Naive B cell (primary cell): ENCODE measurements around the gene ZNF219. TPM values are rescaled to one million over a fixed set of nuclear protein-coding genes. Genes with fewer than 3 reads are reported as not detected.

Source experiments
- ATAC-seq, 2 donors: fragments of 150-1000 bp; cut with Tn5 transposase; 2 replicates each; pipeline ENCODE4 v1.10.0; 2021; ENCODE audit warnings: low read depth in 2 of 2, mild to moderate bottlenecking in 2 of 2, moderate library complexity in 2 of 2
- DNase-seq: peaks from one replicate; pipeline ENCODE4 v3.0.0; 2022
- H3K27ac Mint-ChIP-seq, 6 donors: one replicate each; pipeline ENCODE4 v1.8.0; 2020 to 2022; ENCODE audit warnings: mild to moderate bottlenecking in 6 of 6, mixed read lengths in 6 of 6, moderate library complexity in 5 of 6, inconsistent platforms in 2 of 6
- H3K27me3 Mint-ChIP-seq, 3 donors: one replicate each; pipeline ENCODE4 v1.8.0; 2021 to 2022; ENCODE audit warnings: mixed read lengths in 3 of 3, mild to moderate bottlenecking in 1 of 3
- H3K36me3 Mint-ChIP-seq, 2 donors: one replicate each; pipeline ENCODE4 v1.8.0; 2020 to 2022; ENCODE audit warnings: mixed read lengths in 2 of 2, inconsistent platforms in 1 of 2, mild to moderate bottlenecking in 1 of 2
- H3K4me1 Mint-ChIP-seq, 3 donors: one replicate each; pipeline ENCODE4 v1.8.0; 2020 to 2022; ENCODE audit warnings: mixed read lengths in 3 of 3, inconsistent platforms in 1 of 3, mild to moderate bottlenecking in 1 of 3, moderate library complexity in 1 of 3
- H3K4me3 Mint-ChIP-seq, 8 donors: one replicate each; pipeline ENCODE4 v1.8.0; 2020 to 2022; ENCODE audit warnings: mild to moderate bottlenecking in 8 of 8, mixed read lengths in 8 of 8, moderate library complexity in 8 of 8, inconsistent platforms in 2 of 8
- H3K9me3 Mint-ChIP-seq, 7 donors: one replicate each; pipeline ENCODE4 v1.8.0; 2020 to 2022; ENCODE audit warnings: mixed read lengths in 7 of 7, mild to moderate bottlenecking in 5 of 7, inconsistent platforms in 2 of 7, moderate library complexity in 1 of 7
- polyA plus RNA-seq, 6 donors: library from polyadenylated mRNA; unstranded; fragments of 300-500 nt; fragmentation: Illumina TruSeq; gene quantifications; one replicate each; pipeline ENCODE4 v1.2.3, GENCODE V29; 2021; ENCODE audit warnings: low read depth in 6 of 6

The ZNF219 gene
- polyA plus RNA-seq = 1 to 10 TPM in 1 of 6 donors, under 1 TPM in 3, not detected in 2; 0.13 to 1.1 (median 0.56) TPM

DNA sequence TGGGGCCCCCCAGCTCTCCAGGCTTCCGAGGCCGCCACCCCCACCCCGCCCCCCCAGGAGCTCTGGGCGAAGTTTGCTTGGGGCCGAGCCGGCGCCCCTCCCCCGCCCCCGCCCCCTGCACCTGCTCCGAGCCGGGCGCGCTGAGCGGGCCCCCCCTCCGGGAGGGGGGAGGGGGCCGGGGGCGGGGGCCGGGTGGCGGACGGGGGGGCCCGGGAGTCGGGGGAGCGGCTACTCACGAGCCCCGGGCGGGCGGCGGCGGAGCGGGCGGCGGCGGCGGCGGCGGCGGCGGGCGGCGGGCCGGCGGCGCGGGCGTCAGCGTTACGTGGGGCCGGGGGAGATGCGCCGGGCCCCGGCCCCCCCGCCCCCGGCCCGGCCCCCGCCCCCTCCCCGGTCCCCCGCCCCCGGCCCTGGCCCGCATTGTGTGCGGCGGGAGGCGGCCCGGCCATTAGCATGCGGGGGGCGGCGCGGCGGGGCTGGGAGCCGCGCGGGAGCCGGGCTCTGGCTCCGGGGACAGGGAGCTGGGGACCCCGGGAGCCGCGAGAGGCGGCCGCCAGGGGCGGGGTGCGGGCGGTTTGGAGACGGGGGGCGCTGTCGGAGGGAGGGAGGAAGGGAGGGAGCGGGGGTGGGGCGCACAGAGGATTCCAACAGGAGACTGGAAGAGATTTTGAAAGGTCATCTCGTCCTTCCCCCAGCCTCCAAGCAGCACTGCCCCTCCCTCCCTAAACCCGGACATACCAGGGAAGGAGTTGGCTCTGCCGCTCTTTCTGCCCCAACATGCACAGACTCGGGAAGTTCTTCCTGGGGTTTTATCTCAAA lies at the start of gene ZNF219:
ZNF219 (minus strand) TSS at position 580 of the 816 bp plus-strand sequence. CDS start 5,064 bp downstream, outside the sequence.
- DNase-seq (no peak), ATAC-seq (peak; percentile 51 to 62)
- peak within 1 kb of the TSS in 5 of 6 donors; percentile 27 to 87 (median 83) for H3K27ac Mint-ChIP-seq
- peaks cover 11 to 30% (median 12%) of the 10 kb centered on the region in 3 donors for H3K4me1 Mint-ChIP-seq
- H3K27me3 Mint-ChIP-seq = peaks cover under 1 to 18% (median 7%) of the 10 kb centered on the region in 3 donors
- H3K36me3 Mint-ChIP-seq = no peaks in the 10 kb centered on the region
- H3K9me3 Mint-ChIP-seq = no peaks in the 10 kb centered on the region
- peak within 1 kb of the TSS; percentile 85 to 92 (median 87) for H3K4me3 Mint-ChIP-seq

DNA sequence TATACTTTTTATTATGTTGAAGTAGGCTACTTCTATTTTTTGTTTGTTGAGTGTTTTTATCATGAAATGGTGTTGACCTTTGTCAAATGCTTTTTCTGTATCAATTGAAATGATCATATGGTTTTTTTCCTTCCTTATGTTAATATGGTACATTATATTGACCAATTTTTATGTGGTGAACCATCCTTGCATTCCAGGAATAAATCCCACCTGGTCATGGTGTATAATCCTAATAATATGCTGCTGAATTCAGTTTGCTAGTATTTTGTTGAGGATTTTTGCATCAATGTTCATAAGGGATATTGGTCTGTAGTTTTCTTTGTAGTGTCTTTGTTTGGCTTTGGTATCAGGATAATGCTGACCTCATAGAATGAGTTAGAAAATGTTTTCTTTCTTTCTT lies 47.0 kb upstream of the ZNF219 start:
- ATAC-seq (no peak), DNase-seq (no peak)
- Mint-ChIP-seq H3K27ac (no peak overlapping the region), H3K4me3 (no peak overlapping the region), H3K4me1 (no peaks in the 10 kb centered on the region), H3K27me3 (peaks cover 18 to 31% (median 27%) of the 10 kb centered on the region in 3 donors), H3K36me3 (peaks cover 0 to 31% of the 10 kb centered on the region in 2 donors), H3K9me3 (peaks cover 14 to 22% (median 16%) of the 10 kb centered on the region in 7 donors)

DNA sequence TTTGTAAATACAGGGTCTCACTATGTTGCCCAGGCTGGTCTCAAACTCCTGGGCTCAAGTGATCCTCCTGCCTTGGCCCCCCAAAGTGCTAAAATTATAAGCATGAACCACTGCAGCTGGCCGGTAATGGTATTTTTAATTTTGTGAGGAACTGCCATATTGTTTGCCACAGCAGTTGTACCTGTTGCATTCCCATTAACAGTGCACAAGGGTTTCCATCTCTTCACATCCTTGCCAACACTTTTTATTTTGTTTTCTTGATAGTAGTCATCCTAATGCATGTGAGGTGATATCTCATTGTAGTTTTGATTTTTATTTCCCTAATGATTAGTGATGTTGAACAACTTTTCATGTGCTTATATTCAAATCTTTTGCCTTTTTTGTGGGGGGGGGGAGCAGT lies 43.9 kb upstream of the ZNF219 start:
- DNase-seq (no peak), ATAC-seq (no peak)
- Mint-ChIP-seq H3K9me3 (peaks cover 14 to 22% (median 16%) of the 10 kb centered on the region in 7 donors), H3K4me1 (no peaks in the 10 kb centered on the region), H3K36me3 (peaks cover 0 to 31% of the 10 kb centered on the region in 2 donors), H3K27me3 (peaks cover 18 to 31% (median 27%) of the 10 kb centered on the region in 3 donors), H3K4me3 (no peak overlapping the region), H3K27ac (no peak overlapping the region)

DNA sequence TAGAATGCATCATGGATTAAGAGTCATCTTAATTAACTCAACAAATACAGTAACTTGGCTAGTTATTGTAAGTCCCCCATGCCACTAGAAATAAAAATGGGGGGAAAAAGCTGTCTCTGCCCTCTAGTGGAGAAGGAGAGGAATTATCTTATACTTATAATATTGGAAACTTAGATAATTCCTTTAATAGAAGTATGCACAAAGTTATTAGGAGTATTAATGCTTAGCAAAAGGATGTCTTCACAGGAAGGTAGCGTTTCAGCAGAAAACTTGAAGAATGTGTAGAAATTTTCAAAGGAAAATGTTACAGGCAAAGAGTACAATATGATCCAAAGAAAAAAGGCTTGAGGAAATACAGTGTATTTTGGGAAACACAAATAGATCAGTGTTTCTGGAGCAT lies 37.6 kb upstream of the ZNF219 start:
- H3K27ac Mint-ChIP-seq = no peak overlapping the region
- peaks cover 0 to 22% (median 13%) of the 10 kb centered on the region in 3 donors for H3K27me3 Mint-ChIP-seq
- no peaks in the 10 kb centered on the region for H3K4me1 Mint-ChIP-seq
- H3K9me3 Mint-ChIP-seq = peaks cover 0 to 2% (median 0%) of the 10 kb centered on the region in 7 donors
- no peak overlapping the region for H3K4me3 Mint-ChIP-seq
- DNase-seq (peak; percentile 11), ATAC-seq (no peak)
- no peaks in the 10 kb centered on the region for H3K36me3 Mint-ChIP-seq

DNA sequence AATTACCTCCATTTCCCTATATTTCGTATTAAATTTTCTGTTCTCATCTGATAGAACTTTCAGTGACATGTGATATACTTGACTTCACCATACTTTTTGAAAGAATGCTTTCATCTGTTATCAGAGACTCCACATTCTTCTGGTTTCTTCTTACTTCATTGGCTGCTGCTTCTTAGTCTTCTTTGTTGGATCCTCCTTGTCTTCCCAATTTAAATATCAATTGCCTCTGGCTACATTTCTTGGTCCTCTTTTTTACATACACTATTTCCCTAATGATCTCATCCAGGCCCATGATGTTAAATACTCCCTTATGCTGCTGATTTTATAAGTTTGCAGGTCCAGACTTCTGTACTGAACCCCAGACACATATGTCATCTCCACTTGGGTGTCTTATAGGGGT lies 35.4 kb upstream of the ZNF219 start:
- Mint-ChIP-seq H3K4me3 (no peak overlapping the region), H3K27me3 (peaks cover 0 to 22% (median 16%) of the 10 kb centered on the region in 3 donors), H3K36me3 (no peaks in the 10 kb centered on the region), H3K4me1 (no peaks in the 10 kb centered on the region), H3K9me3 (peaks cover 0 to 4% (median 2%) of the 10 kb centered on the region in 7 donors), H3K27ac (no peak overlapping the region)
- no peak for ATAC-seq
- DNase-seq = no peak

DNA sequence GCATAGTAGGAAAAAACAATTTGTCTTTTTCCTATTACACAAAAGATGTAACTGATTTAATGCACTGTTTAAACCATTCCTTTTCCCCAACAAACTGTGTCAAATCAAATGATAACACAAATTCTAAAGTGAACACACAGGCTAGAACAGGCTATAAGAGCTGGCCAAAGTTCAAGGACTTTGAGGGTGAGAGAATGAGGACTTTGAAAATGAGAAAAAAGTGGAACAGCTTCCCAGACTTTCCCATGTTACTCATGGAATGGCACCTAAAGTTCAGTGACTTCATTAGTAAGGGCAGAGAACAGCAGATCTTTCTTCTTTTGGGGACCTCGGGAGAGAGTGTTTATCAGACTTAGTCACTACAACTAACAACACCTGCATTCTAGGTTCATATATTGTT lies 25.0 kb upstream of the ZNF219 start:
- no peak for ATAC-seq
- no peak for DNase-seq
- no peak overlapping the region for H3K4me3 Mint-ChIP-seq
- H3K36me3 Mint-ChIP-seq = peaks cover 0 to 8% of the 10 kb centered on the region in 2 donors
- H3K27ac Mint-ChIP-seq = no peak overlapping the region
- H3K9me3 Mint-ChIP-seq = peaks cover 5 to 26% (median 12%) of the 10 kb centered on the region in 7 donors
- H3K27me3 Mint-ChIP-seq = peaks cover 42 to 60% (median 53%) of the 10 kb centered on the region in 3 donors
- H3K4me1 Mint-ChIP-seq = no peaks in the 10 kb centered on the region

DNA sequence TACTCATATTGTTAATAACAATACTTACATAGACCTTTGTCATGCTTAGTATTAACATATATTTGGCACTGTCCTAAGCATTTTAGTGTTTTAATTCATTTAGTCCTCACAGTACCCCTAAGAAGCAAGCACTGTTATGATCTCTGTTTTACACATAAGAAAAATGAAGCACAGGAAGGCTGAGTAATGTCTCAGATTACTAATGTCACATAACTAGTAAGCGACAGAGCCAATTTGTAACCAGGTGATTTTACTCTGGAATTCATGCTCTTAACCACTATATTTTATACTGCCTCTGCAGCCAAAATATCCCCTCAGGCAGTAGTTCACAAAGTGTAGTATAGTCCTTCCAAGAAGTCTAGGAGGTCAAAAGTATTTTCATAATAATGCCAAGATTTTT lies 22.7 kb upstream of the ZNF219 start:
- peaks cover 36 to 47% (median 36%) of the 10 kb centered on the region in 3 donors for H3K27me3 Mint-ChIP-seq
- H3K27ac Mint-ChIP-seq = no peak overlapping the region
- H3K9me3 Mint-ChIP-seq = peaks cover 4 to 18% (median 10%) of the 10 kb centered on the region in 7 donors
- no peak for ATAC-seq
- DNase-seq = no peak
- no peak overlapping the region for H3K4me3 Mint-ChIP-seq
- H3K36me3 Mint-ChIP-seq = peaks cover 0 to 8% of the 10 kb centered on the region in 2 donors
- H3K4me1 Mint-ChIP-seq = no peaks in the 10 kb centered on the region

DNA sequence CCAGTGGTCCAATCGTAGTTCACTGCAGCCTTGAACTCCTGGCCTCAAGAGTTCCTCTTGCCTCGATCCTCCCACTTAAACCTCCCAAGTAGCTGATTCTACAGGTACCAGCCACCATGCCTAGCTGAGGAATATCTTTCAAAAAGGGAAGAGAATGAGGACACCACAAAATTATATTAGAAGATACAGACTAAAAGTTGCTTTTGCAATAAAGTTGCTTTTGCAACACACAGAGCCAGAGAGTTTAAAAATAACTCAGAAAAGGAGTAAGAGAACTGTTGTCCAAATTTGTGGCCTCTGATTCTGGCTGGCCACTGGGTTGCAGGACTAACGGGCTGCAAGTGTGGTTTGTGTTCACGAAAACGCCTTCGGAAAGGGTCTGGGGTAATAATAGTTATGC lies 22.2 kb upstream of the ZNF219 start:
- Mint-ChIP-seq H3K9me3 (peaks cover 2 to 17% (median 8%) of the 10 kb centered on the region in 7 donors), H3K4me3 (no peak overlapping the region), H3K27ac (no peak overlapping the region), H3K27me3 (peaks cover 32 to 43% (median 36%) of the 10 kb centered on the region in 3 donors), H3K36me3 (peaks cover 0 to 8% of the 10 kb centered on the region in 2 donors), H3K4me1 (no peaks in the 10 kb centered on the region)
- DNase-seq (no peak), ATAC-seq (no peak)

DNA sequence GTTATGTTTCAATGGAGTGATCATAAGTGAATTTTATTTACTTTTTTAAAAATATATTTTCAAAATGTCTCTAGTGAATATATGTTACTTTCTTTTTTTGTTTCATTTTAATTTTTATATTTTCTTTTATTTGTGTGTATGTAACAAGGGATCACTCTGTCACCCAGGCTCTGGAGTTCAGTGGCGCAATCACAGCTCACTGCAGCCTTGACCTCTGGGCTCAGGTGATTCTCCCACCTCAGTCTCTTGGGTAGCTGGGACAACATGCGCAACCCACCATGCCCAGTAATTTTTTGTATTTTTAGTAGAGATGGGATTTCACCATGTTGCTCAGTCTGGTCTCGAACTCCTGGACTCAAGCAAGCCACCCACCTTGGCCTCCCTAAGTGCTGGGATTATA lies 20.5 kb upstream of the ZNF219 start:
- ATAC-seq = no peak
- no peak overlapping the region for H3K4me3 Mint-ChIP-seq
- no peak for DNase-seq
- H3K4me1 Mint-ChIP-seq = no peaks in the 10 kb centered on the region
- no peak overlapping the region for H3K27ac Mint-ChIP-seq
- peaks cover 19 to 30% (median 27%) of the 10 kb centered on the region in 3 donors for H3K27me3 Mint-ChIP-seq
- peaks cover 0 to under 1% (median 0%) of the 10 kb centered on the region in 7 donors for H3K9me3 Mint-ChIP-seq
- H3K36me3 Mint-ChIP-seq = no peaks in the 10 kb centered on the region

DNA sequence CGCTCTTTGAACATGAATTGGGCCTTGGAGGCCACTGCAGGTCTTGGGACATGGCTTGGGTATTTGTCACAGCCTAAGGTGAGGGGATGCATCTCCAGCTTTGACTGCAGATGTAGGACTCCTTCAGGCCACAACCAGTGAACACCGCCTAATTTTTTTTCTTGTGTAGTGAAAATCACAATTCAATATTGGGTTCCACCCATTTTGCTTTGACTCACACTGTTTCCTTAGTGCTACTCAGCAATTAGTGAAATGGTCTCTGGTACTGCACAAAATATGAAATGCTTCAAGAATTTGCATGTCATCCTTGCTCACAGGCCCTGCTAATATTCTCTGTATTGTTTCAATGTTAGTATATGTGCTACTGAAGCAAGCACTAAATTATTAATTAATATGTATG lies 14.9 kb upstream of the ZNF219 start:
- DNase-seq = no peak
- Mint-ChIP-seq H3K4me3 (no peak overlapping the region), H3K9me3 (no peaks in the 10 kb centered on the region), H3K27me3 (peaks cover 0 to 5% (median 4%) of the 10 kb centered on the region in 3 donors), H3K36me3 (no peaks in the 10 kb centered on the region), H3K27ac (no peak overlapping the region), H3K4me1 (no peaks in the 10 kb centered on the region)
- no peak for ATAC-seq

DNA sequence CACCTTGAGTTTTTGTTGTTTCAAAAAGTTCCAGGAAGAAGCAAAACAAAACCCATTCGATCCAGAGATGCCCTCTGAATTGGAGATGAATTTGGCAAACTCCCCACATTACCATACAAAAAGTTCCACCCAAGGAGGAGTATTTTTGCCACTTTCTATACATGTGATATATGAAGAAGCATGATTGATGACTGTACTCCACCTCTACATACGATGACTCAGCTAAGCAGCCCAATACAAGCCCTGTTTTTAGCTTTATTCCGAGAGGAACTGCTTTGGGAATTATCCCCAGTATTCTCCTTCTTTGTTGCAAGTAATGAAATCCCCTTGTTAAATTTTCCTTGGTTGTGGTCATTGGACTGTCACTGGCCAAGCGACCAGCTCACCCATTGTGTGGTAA lies 13.8 kb upstream of the ZNF219 start:
- DNase-seq = no peak
- no peak for ATAC-seq
- H3K27ac Mint-ChIP-seq = no peak overlapping the region
- no peaks in the 10 kb centered on the region for H3K36me3 Mint-ChIP-seq
- no peaks in the 10 kb centered on the region for H3K4me1 Mint-ChIP-seq
- no peaks in the 10 kb centered on the region for H3K9me3 Mint-ChIP-seq
- no peaks in the 10 kb centered on the region for H3K27me3 Mint-ChIP-seq
- H3K4me3 Mint-ChIP-seq = no peak overlapping the region

DNA sequence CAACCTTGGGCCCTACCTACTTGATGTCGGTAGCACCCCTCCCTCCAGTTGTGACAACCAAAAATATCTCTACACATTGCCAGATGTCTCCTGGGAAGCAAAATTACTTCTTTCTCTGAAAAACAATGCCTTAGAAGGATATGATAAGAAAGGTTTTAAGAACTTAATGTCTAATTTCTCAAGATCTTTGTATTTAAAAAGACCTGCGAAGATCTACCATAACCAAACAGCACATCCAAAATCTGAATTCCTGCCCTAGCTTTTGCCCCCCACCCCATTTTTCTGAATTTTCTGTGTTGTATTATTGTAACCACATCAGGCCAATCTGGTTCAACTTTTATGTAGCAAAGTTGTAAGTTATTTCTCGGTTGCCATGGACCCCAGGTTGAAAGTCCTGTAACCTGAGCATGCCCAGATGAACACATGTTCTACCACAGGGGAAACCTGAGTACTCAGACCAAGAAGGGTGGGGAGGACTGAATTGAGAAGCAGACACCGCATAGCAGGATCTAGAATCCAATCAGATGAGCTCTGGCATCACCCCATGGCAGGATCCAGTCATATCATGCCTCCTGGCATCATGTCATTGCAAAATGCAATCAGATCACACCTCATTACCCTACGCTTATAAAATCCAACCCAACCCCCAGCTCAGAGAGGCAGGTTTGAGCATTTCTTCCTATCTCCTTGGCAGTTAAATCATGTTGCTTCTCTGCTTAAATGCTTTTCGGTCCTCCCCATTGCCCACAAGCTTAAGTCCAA lies 11.1 kb upstream of the ZNF219 start:
- H3K4me3 Mint-ChIP-seq = no peak overlapping the region
- H3K4me1 Mint-ChIP-seq = peaks cover 3 to 12% (median 7%) of the 10 kb centered on the region in 3 donors
- ATAC-seq (no peak), DNase-seq (no peak)
- H3K27ac Mint-ChIP-seq = peak overlapping the region in 1 of 6 donors; percentile 42
- no peaks in the 10 kb centered on the region for H3K27me3 Mint-ChIP-seq
- H3K36me3 Mint-ChIP-seq = no peaks in the 10 kb centered on the region
- no peaks in the 10 kb centered on the region for H3K9me3 Mint-ChIP-seq

DNA sequence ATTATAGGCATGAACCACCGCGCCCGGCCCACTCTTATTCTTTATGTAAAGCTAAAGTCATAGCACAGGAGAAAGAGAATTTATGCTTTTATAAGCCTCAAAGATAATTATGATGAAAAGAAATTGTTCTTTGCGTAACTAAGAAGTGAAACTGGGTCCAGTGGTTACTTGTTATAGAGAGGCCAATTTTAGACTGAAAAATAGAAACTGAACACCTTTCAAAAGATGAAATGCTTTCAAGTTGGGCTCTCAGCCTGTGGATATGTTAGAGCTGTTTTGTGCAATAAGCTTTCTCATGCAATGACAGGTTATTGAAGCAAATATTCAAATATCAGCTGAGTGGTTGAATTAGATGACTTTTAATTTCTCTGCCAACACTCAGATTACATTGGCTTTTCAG lies 10.3 kb upstream of the ZNF219 start:
- Mint-ChIP-seq H3K4me3 (no peak overlapping the region), H3K9me3 (no peaks in the 10 kb centered on the region), H3K27ac (peak overlapping the region in 1 of 6 donors; percentile 52), H3K27me3 (no peaks in the 10 kb centered on the region), H3K36me3 (no peaks in the 10 kb centered on the region), H3K4me1 (peaks cover 7 to 14% (median 9%) of the 10 kb centered on the region in 3 donors)
- DNase-seq = no peak
- ATAC-seq = no peak
